Right lobe of liver (tissue), 6 donors: ENCODE measurements around the gene SH3GL1. TPM values are rescaled to one million over a fixed set of nuclear protein-coding genes. Genes with fewer than 3 reads are reported as not detected.
"Not testable (repeated sequence)": the region's sequence is repeated elsewhere in the genome, so short reads cannot be mapped to it uniquely, and the experiment has no call there.

Experiments
- ATAC-seq, 4 donors: fragments of 200-7000 bp; cut with Tn5 transposase; one replicate each; pipeline ENCODE4 v1.9.1; 2020; ENCODE audit warnings: mild to moderate bottlenecking in 4 of 4, moderate library complexity in 4 of 4
- DNase-seq, 3 donors: peaks; one replicate each; pipeline ENCODE4 v3.0.0-alpha.2; 2020
- H3K27ac ChIP-seq, 3 donors: fragments of 200-600 bp; one replicate each; pipeline ENCODE4 v1.8.0; 2022
- H3K27me3 ChIP-seq, 2 donors: fragments of 200-600 bp; one replicate each; pipeline ENCODE4 v1.8.0; 2022
- H3K36me3 ChIP-seq, 4 donors: fragments of 200-600 bp; sonication (generic) in 1 of 4; one replicate each; pipeline versions ENCODE4 v1.5.1 to v1.8.0; 2017 to 2022; ENCODE audit warnings: control low read depth in 1 of 4
- H3K4me1 ChIP-seq, 4 donors: fragments of 200-600 bp; sonication (generic) in 1 of 4; one replicate each; pipeline versions ENCODE4 v1.5.1 to v1.8.0; 2017 to 2022; ENCODE audit warnings: control low read depth in 1 of 4
- H3K4me3 ChIP-seq, 3 donors: fragments of 200-600 bp; one replicate each; pipeline ENCODE4 v1.8.0; 2022
- H3K9me3 ChIP-seq, 4 donors: fragments of 200-600 bp; sonication (generic) in 1 of 4; one replicate each; pipeline versions ENCODE4 v1.5.1 to v1.8.0; 2017 to 2022; ENCODE audit warnings: control low read depth in 1 of 4
- POLR2A ChIP-seq: fragments of 450-650 bp; IDR thresholded peaks from one replicate; pipeline ENCODE4 v1.6.1; 2017; ENCODE audit warnings: antibody characterized with exemption, mild to moderate bottlenecking
- WGBS: methylation state at CpG from one replicate; pipeline ENCODE4 v1.1.6; 2018; ENCODE audit warnings: low coverage, low lambda C conversion rate; ENCODE audit not compliant: insufficient coverage; ENCODE audit errors: missing lambda C conversion rate; 5-methylcytosine and 5-hydroxymethylcytosine counted together
- intact Hi-C, 2 donors: fragments of 100-400 bp; cut with DNase I; formaldehyde crosslinking; loops; one replicate each; pipeline versions ENCODE4 v1.11.2 to v1.14.1; 2022
- total RNA-seq, 6 experiments: library from RNA; depleted of rRNA in 2 of 6; stranded (reverse); fragments of >200 nt in 2 of 6; fragmentation: NEBNext Ultra II Directional in 3 of 6; extraction: Animal tissue kit (Norgen Biotek cat#: 25700) in 3 of 6; gene quantifications; one replicate each; pipeline versions ENCODE4 v1.1.0 to v1.2.4, GENCODE V29; 2016 to 2023
- TF ChIP-seq, protein P1 (sequence below), 4 donors: fragments of 200-600 bp in 3 of 4; fragments of 450-650 bp in 1 of 4; IDR thresholded peaks; one replicate each; pipeline versions ENCODE4 v1.5.1 to v1.8.0; 2016 to 2022; ENCODE audit warnings: antibody characterized with exemption in 4 of 4, mild to moderate bottlenecking in 2 of 4
- donor health status: DM: no; HTN: yes; CAD: no.
- donor health status: DM: no; HTN: no; CAD: no.
- donor health status: DM: no; HTN: no; CAD: no.
- donor health status: DM: no; HTN: yes; CAD: no.
- donor health status: DM: no; HTN: yes; CAD: no.

SH3GL1 gene
- total RNA-seq, 6 experiments from 2014 or later = 22.6 to 47.7 (median 25.2) TPM

DNA sequence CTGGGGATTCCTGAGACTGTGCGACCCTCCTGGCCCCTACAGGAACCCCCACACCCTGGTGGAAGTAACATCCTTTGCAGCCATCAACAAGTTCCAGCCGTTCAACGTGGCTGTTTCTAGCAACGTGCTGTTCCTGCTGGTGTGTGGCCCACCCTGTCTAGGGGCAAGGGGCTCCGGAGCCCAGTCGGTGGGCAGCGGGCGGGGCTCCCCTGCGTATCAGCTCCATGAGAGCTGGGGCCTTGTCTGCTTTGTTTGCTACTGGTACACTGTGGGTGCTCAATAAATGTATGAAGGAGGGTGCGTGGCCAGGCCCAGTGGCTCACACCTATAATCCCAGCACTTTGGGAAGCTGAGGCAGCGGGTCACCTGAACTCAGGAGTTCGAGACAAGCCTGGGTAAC is 46.1 kb downstream of the SH3GL1 start:
- Histone ChIP-seq H3K36me3 (peaks cover 0 to 5% (median 0%) of the 10 kb centered on the region in 4 donors), H3K4me3 (no peak overlapping the region), H3K4me1 (no peaks in the 10 kb centered on the region), H3K27ac (no peak overlapping the region), H3K9me3 (no peaks in the 10 kb centered on the region), H3K27me3 (no peaks in the 10 kb centered on the region)
- no peak for DNase-seq
- no peak for ATAC-seq
- WGBS = 60% methylated on average over 1 of the region's 12 CpGs
- intact Hi-C loops = no loop called here
- TF ChIP-seq, protein P1, sequence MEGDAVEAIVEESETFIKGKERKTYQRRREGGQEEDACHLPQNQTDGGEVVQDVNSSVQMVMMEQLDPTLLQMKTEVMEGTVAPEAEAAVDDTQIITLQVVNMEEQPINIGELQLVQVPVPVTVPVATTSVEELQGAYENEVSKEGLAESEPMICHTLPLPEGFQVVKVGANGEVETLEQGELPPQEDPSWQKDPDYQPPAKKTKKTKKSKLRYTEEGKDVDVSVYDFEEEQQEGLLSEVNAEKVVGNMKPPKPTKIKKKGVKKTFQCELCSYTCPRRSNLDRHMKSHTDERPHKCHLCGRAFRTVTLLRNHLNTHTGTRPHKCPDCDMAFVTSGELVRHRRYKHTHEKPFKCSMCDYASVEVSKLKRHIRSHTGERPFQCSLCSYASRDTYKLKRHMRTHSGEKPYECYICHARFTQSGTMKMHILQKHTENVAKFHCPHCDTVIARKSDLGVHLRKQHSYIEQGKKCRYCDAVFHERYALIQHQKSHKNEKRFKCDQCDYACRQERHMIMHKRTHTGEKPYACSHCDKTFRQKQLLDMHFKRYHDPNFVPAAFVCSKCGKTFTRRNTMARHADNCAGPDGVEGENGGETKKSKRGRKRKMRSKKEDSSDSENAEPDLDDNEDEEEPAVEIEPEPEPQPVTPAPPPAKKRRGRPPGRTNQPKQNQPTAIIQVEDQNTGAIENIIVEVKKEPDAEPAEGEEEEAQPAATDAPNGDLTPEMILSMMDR (IDR thresholded peaks at IDR 0.05) = no peak
- no peak for TF ChIP-seq POLR2A

DNA sequence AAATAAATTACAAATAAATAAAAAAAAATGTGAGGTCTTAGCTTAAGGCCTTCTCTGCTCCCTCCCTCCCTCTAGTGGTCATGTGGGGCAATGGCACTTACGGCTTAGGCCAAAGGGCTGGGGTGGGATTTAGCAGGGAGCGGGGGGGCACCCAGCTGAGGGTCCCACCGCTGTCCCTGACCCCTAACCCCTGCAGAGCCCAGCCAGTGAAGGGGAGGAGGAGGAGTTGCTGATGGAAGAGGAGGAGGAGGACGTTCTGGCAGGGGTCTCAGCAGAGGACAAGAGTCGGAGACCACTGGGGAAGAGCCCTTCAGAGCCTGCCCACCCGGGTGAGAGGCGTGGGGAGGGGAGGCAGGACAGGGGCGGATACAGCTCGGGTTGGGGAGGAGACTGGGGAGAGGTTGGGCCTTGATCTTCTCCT is 47.6 kb downstream of the SH3GL1 start:
- peak; percentile 63 to 73 (median 67) for ATAC-seq
- intact Hi-C loops = no loop called here
- no peak for TF ChIP-seq POLR2A
- TF ChIP-seq, protein P1 (IDR thresholded peaks at IDR 0.05) = peak; percentile 78 to 83 (median 81)
- no peaks in the 10 kb centered on the region for H3K27me3 ChIP-seq
- DNase-seq = peak in 2 of 3 donors; percentile 51 to 65
- no peaks in the 10 kb centered on the region for H3K9me3 ChIP-seq
- no peak overlapping the region for H3K4me3 ChIP-seq
- 17% methylated on average over 6 of the region's 9 CpGs for WGBS
- H3K27ac ChIP-seq = no peak overlapping the region
- H3K36me3 ChIP-seq = peaks cover 0 to 5% (median 0%) of the 10 kb centered on the region in 4 donors
- H3K4me1 ChIP-seq = no peaks in the 10 kb centered on the region

DNA sequence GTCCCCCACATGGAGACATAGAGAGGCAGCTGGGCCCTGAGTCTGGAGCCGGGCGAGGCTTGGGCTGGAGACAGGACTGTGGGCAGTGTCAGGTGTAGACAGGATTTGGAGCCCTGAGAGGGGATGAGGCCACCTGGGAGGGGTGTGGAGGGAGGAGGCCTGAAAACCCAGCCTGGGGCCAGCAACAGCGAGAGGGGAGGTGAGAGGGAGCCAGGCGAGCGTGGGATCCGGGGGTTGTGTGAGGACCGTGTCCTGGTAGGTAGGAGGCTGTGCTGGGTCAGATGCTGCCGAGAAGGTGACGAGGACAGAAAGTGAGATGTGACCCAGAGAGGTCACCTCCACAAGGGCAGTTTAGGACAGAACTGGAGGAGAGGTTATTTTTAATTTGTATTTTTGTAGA is 49.6 kb downstream of the SH3GL1 start:
- H3K36me3 ChIP-seq = no peaks in the 10 kb centered on the region
- WGBS = 90% methylated on average over 6 of the region's 9 CpGs
- no peak overlapping the region for H3K4me3 ChIP-seq
- DNase-seq (no peak), ATAC-seq (no peak)
- no peak overlapping the region for H3K27ac ChIP-seq
- intact Hi-C loops = no loop called here
- TF ChIP-seq, protein P1 (IDR thresholded peaks at IDR 0.05) = no peak
- no peak for TF ChIP-seq POLR2A
- H3K27me3 ChIP-seq = no peaks in the 10 kb centered on the region
- peaks cover 0 to 7% (median 2%) of the 10 kb centered on the region in 4 donors for H3K4me1 ChIP-seq
- no peaks in the 10 kb centered on the region for H3K9me3 ChIP-seq

DNA sequence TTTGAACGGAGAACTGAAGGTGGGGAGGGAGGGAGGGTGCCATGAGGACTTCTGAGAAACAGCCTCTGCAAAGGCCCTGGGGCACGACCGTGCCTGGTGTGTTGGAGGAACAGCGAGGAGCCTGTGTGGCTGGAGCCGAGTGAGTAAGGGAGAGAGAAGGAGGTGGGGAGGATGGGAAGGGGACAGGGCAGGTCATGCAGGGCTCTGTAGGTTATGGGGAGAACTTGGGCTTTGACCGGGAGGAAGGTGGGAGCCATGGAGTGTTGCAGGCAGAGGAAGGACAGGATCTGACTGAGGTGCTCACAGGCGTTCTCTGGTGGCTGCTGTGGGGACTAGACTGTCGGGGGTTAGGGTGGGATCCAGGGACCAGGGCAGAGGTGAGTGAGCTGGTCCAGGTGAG is 50.2 kb downstream of the SH3GL1 start:
- Histone ChIP-seq H3K9me3 (no peaks in the 10 kb centered on the region), H3K27ac (no peak overlapping the region), H3K36me3 (no peaks in the 10 kb centered on the region), H3K4me1 (peaks cover 0 to 13% (median 5%) of the 10 kb centered on the region in 4 donors), H3K4me3 (no peak overlapping the region), H3K27me3 (no peaks in the 10 kb centered on the region)
- TF ChIP-seq POLR2A = no peak
- TF ChIP-seq, protein P1 (IDR thresholded peaks at IDR 0.05) = no peak
- intact Hi-C loops = no loop called here
- ATAC-seq (no peak), DNase-seq (no peak)
- 78% methylated on average over 6 of the region's 8 CpGs for WGBS

DNA sequence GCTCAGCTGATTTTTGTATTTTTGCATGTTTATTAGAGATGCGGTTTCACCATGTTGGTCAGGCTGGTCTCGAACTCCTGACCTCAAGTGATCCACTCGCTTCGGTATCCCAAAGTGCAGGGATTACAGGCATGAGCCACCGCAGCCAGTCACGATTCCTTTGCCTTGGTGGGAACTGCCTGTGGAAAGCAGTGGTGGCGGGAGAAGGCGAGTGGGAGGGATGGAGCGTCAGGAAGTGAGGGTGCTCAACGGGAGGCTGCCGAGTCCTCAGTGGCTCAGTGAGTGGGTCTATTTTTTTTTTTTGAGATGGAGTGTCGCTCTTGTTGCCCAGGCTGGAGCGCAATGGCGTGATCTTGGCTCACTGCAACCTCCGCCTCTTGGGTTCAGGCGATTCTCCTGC is 51.1 kb downstream of the SH3GL1 start:
- H3K4me3 ChIP-seq, H3K27ac ChIP-seq, H3K27me3 ChIP-seq, intact Hi-C loops, H3K9me3 ChIP-seq, DNase-seq, ATAC-seq, H3K36me3 ChIP-seq: not testable (repeated sequence)
- WGBS = 91% methylated on average over 11 of the region's 16 CpGs
- peaks cover 0 to 15% (median 5%) of the 10 kb centered on the region in 4 donors for H3K4me1 ChIP-seq
